OCI-LY3 (cell line): ENCODE data around the gene CD59.

Experiments
- EZH2phosphoT487 ChIP-seq: fragments of 200-600 bp; shearing (Covaris generic); IDR thresholded peaks from 2 replicates; pipeline ENCODE4 v1.6.1; 2018; ENCODE audit warnings: antibody characterized with exemption, mixed run types, low read depth
- TF ChIP-seq, protein P1 (sequence below): fragments of 200-600, 300-600 bp; sonication (generic); IDR thresholded peaks from 2 replicates; pipeline ENCODE4 v1.5.1; 2014; ENCODE audit warnings: antibody characterized with exemption, low read length, low read depth

DNA sequence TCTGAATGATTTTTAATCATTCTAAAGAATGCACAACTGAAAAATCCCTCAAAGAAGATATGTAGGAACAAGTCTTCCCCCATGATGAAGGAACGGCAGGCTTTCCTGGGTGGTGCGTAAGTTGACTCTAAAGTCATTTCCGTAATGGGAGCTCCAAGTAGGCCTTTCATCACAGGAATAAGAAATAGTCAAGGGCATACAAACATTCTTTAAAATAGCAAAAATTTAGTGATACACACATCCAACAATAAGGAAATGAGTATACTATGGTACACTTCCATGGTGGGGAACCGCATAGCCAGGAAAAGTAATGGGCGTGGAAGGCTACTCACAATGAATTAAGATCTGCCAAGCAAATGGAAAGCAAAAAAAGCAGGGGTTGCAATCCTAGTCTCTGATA, 10.7 kb downstream of the CD59 start:
- TF ChIP-seq, protein P1, sequence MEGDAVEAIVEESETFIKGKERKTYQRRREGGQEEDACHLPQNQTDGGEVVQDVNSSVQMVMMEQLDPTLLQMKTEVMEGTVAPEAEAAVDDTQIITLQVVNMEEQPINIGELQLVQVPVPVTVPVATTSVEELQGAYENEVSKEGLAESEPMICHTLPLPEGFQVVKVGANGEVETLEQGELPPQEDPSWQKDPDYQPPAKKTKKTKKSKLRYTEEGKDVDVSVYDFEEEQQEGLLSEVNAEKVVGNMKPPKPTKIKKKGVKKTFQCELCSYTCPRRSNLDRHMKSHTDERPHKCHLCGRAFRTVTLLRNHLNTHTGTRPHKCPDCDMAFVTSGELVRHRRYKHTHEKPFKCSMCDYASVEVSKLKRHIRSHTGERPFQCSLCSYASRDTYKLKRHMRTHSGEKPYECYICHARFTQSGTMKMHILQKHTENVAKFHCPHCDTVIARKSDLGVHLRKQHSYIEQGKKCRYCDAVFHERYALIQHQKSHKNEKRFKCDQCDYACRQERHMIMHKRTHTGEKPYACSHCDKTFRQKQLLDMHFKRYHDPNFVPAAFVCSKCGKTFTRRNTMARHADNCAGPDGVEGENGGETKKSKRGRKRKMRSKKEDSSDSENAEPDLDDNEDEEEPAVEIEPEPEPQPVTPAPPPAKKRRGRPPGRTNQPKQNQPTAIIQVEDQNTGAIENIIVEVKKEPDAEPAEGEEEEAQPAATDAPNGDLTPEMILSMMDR, result no peak
- TF ChIP-seq EZH2phosphoT487, result no peak
